ENCODE measurements around the gene SRP19.
"Not testable (repeated sequence)": the region's sequence is repeated elsewhere in the genome, so short reads cannot be mapped to it uniquely, and the experiment has no call there.

The SRP19 gene

DNA sequence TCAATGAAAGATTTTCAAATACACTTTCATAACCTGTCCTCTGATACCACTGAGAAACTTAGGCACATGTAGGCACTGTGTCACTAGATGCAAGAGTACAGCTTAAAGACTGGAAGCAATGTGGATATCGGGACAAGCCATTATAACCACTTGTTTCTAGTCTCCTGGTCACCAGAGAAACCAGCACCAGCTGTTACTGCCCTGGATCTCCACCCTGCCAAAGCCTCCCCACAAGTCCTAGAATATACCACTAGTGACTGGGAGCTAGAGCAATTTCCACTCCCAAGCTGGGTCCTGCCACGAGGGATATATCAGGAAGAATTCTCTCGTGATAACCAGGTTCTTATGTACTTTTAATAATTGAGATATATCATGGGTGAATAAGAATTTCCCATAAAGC lies 41.5 kb downstream of the SRP19 start:
- no peak for DNase-seq (ENCODE audit: extremely low read depth, low read depth)
- no peak overlapping the region for H3K4me3 ChIP-seq (replicated peaks; ENCODE audit: low read depth, low read length)
- no peak for TF ChIP-seq CTCF (IDR thresholded peaks at IDR 0.05; ENCODE audit: low read depth, low read length, missing control alignments)

GRCh38 chr5:112904996-112905395 lies 43.9 kb downstream of the SRP19 start:
- not testable (repeated sequence) for DNase-seq (ENCODE audit: extremely low read depth, low read depth); H3K4me3 ChIP-seq (replicated peaks; ENCODE audit: low read depth, low read length)

DNA sequence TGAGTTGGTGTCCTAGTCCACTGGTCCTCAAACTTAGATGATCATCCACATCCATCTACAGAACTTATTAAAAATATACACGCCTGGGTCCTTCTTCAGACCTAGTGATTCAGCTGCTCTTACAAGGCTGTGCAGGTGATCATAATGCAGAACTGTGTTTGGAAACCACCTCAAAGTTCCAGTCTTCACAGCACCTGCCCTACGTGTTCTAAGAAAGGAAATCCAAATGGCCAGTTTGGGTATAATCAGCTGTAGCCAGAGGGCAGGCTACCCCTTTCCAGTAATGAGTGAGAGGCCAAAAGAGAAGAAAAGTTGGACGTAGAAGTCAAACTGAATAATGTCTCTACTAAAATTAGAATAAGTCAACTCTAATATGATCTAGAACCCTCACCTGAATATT lies 45.5 kb downstream of the SRP19 start:
- no peak overlapping the region for H3K4me3 ChIP-seq (replicated peaks; ENCODE audit: low read depth, low read length)
- TF ChIP-seq CTCF (IDR thresholded peaks at IDR 0.05; ENCODE audit: low read depth, low read length, missing control alignments): no peak
- DNase-seq (ENCODE audit: extremely low read depth, low read depth): no peak

- no peak overlapping the region for H3K4me3 ChIP-seq (replicated peaks; ENCODE audit: low read depth, low read length)
- no peak for DNase-seq (ENCODE audit: extremely low read depth, low read depth)
- TF ChIP-seq CTCF (IDR thresholded peaks at IDR 0.05; ENCODE audit: low read depth, low read length, missing control alignments): no peak
Observed at GRCh38 chr5:112907166-112907631, 46.1 kb downstream of the SRP19 start.

DNA sequence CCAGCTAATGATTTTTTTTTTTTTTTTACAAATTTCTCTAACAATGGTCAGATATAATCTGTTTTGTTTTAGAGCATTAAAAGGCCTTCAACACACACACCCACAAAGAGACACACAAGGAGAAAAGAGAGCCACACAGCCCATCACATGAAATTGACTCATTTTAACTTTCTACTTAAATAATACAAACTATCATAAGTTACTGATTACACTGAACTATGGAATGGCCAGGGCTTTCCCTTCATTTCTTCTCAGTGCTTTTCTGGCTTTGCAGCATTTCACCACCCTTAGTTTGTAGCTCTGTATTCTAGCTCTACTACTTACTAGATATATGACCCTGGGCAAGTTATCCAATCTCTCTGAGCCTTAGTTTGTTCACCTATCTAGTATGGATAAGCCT lies 47.8 kb downstream of the SRP19 start:
- no peak for DNase-seq (ENCODE audit: extremely low read depth, low read depth)
- TF ChIP-seq CTCF (IDR thresholded peaks at IDR 0.05; ENCODE audit: low read depth, low read length, missing control alignments): no peak
- no peak overlapping the region for H3K4me3 ChIP-seq (replicated peaks; ENCODE audit: low read depth, low read length)

DNA sequence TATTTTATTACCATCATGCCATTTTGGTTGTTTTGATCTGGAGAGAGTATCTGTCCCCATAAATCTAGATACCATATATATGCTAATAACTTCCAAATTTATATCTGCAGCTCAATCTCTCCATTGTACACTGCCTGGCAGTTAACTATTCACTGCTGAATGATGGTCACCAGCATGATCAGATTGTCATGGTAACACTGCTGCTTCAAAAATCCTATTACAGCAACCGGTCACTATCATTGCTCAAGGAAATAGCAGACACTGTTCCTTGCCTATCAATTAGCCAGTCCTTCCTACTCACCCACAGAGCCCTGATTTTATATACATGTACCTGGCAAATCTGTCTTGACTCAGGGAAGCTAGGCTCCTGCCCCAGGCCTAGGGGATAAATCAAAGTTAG lies 49.4 kb downstream of the SRP19 start:
- TF ChIP-seq CTCF (IDR thresholded peaks at IDR 0.05; ENCODE audit: low read depth, low read length, missing control alignments): no peak
- DNase-seq (ENCODE audit: extremely low read depth, low read depth): no peak
- H3K4me3 ChIP-seq (replicated peaks; ENCODE audit: low read depth, low read length): no peak overlapping the region

GRCh38 chr5:112914584-112914983 lies 53.5 kb downstream of the SRP19 start:
- H3K4me3 ChIP-seq (replicated peaks; ENCODE audit: low read depth, low read length): no peak overlapping the region
- TF ChIP-seq CTCF (IDR thresholded peaks at IDR 0.05; ENCODE audit: low read depth, low read length, missing control alignments): no peak
- no peak for DNase-seq (ENCODE audit: extremely low read depth, low read depth)

All from HFF-Myc (cell line).